Neutrophil (primary cell): ENCODE results near the gene IL9R.

ENCODE experiments used
- H3K27ac ChIP-seq: fragments of 200-600 bp; sonication (generic); 2 replicates; pipeline ENCODE4 v1.5.1; 2016; ENCODE audit warnings: mild to moderate bottlenecking, moderate library complexity
- H3K27me3 ChIP-seq: fragments of 200-600 bp; sonication (generic); 2 replicates; pipeline ENCODE4 v1.6.0; 2016; ENCODE audit warnings: mild to moderate bottlenecking
- H3K36me3 ChIP-seq: fragments of 200-600 bp; sonication (generic); 2 replicates; pipeline ENCODE4 v1.5.1; 2017
- H3K4me1 ChIP-seq, 2 experiments: fragments of 200-600 bp in 1 of 2; sonication (generic) in 1 of 2; 1 replicate in 1 of 2; 2 replicates in 1 of 2; pipeline versions ENCODE4 v1.5.1 to v1.6.1; 2013 to 2016; ENCODE audit warnings: low read depth in 1 of 2, low read length in 1 of 2, mild to moderate bottlenecking in 1 of 2, moderate library complexity in 1 of 2; ENCODE audit not compliant: control insufficient read depth in 1 of 2, insufficient read depth in 1 of 2
- H3K4me3 ChIP-seq, 2 experiments: fragments of 200-600 bp in 1 of 2; sonication (generic) in 1 of 2; 1 replicate in 1 of 2; 2 replicates in 1 of 2; pipeline ENCODE4 v1.5.1; 2013 to 2016; ENCODE audit warnings: low read depth in 1 of 2, low read length in 1 of 2, mild to moderate bottlenecking in 1 of 2, moderate library complexity in 1 of 2
- H3K9me3 ChIP-seq: fragments of 200-600 bp; sonication (generic); 2 replicates; pipeline ENCODE4 v1.5.1; 2016
- CTCF ChIP-seq: fragments of 200-600 bp; sonication (generic); IDR thresholded peaks from 2 replicates; pipeline ENCODE4 v1.5.1; 2016; ENCODE audit warnings: antibody characterized with exemption

IL9R gene

GRCh38 chrX:156000361-156000926 is 2.9 kb downstream of the IL9R start:
- H3K27me3 ChIP-seq: no peaks in the 10 kb centered on the region
- no peaks in the 10 kb centered on the region for H3K36me3 ChIP-seq
- no peaks in the 10 kb centered on the region for H3K9me3 ChIP-seq
- no peak overlapping the region for H3K27ac ChIP-seq
- TF ChIP-seq CTCF: no peak
- H3K4me3 ChIP-seq: no peak overlapping the region
- H3K4me1 ChIP-seq: no peaks in the 10 kb centered on the region

- no peak for TF ChIP-seq CTCF
- H3K4me3 ChIP-seq: no peak overlapping the region
- no peaks in the 10 kb centered on the region for H3K4me1 ChIP-seq
- no peak overlapping the region for H3K27ac ChIP-seq
- no peaks in the 10 kb centered on the region for H3K9me3 ChIP-seq
- H3K36me3 ChIP-seq: no peaks in the 10 kb centered on the region
- H3K27me3 ChIP-seq: no peaks in the 10 kb centered on the region
Measured at GRCh38 chrX:156001001-156001666, 3.6 kb downstream of the IL9R start.

- Histone ChIP-seq H3K4me3 (no peak overlapping the region), H3K27ac (no peak overlapping the region), H3K9me3 (no peaks in the 10 kb centered on the region), H3K27me3 (no peaks in the 10 kb centered on the region), H3K4me1 (no peaks in the 10 kb centered on the region), H3K36me3 (no peaks in the 10 kb centered on the region)
- no peak for TF ChIP-seq CTCF
Measured at GRCh38 chrX:156001667-156002021, 4.1 kb downstream of the IL9R start.

GRCh38 chrX:156002507-156002906 is 5.0 kb downstream of the IL9R start:
- H3K27ac ChIP-seq: no peak overlapping the region
- no peaks in the 10 kb centered on the region for H3K36me3 ChIP-seq
- no peaks in the 10 kb centered on the region for H3K27me3 ChIP-seq
- no peak overlapping the region for H3K4me3 ChIP-seq
- no peaks in the 10 kb centered on the region for H3K9me3 ChIP-seq
- TF ChIP-seq CTCF: no peak
- H3K4me1 ChIP-seq: no peaks in the 10 kb centered on the region

GRCh38 chrX:156003486-156004185 is 6.1 kb downstream of the IL9R start:
- no peak overlapping the region for H3K4me3 ChIP-seq
- no peaks in the 10 kb centered on the region for H3K4me1 ChIP-seq
- H3K36me3 ChIP-seq: no peaks in the 10 kb centered on the region
- no peak for TF ChIP-seq CTCF
- H3K27me3 ChIP-seq: no peaks in the 10 kb centered on the region
- no peak overlapping the region for H3K27ac ChIP-seq
- no peaks in the 10 kb centered on the region for H3K9me3 ChIP-seq
